SK-N-SH (cell line): ENCODE results near the gene TCEA3. TPM values are rescaled to one million over a fixed set of nuclear protein-coding genes. Genes with fewer than 3 reads are reported as not detected.
A peak's percentile ranks its signal among the peaks of the same experiment; 100 is the strongest.

Source experiments
- CHD2 ChIP-seq: fragments of 150-350 bp; IDR thresholded peaks from 2 replicates; pipeline ENCODE4 v1.6.1; 2018; ENCODE audit warnings: low read length; ENCODE audit not compliant: partially characterized antibody
- CTCF ChIP-seq: fragments of 200-600 bp; sonication (generic); IDR thresholded peaks from 2 replicates; pipeline ENCODE4 v1.6.1; 2017; ENCODE audit warnings: antibody characterized with exemption, mild to moderate bottlenecking, moderate library complexity
- ELF1 ChIP-seq: IDR thresholded peaks from 2 replicates; pipeline ENCODE4 v1.4.0; 2012
- EP300 ChIP-seq, 2 experiments: IDR thresholded peaks; 2 replicates each; pipeline versions ENCODE4 v1.4.0 to v1.6.1; 2012; ENCODE audit warnings: borderline replicate concordance in 1 of 2, low read depth in 1 of 2, low read length in 1 of 2
- EZH2phosphoT487 ChIP-seq: fragments of 200-600 bp; sonication (generic); IDR thresholded peaks from 2 replicates; pipeline ENCODE4 v1.6.1; 2017; ENCODE audit warnings: low read depth, mixed run types, mild to moderate bottlenecking, antibody characterized with exemption, moderate library complexity, borderline replicate concordance
- FOSL2 ChIP-seq: IDR thresholded peaks from 2 replicates; pipeline ENCODE4 v1.4.0; 2012; ENCODE audit warnings: low read depth, mild to moderate bottlenecking, moderate library complexity, borderline replicate concordance
- FOXJ3 ChIP-seq: sonication (generic); formaldehyde crosslinking; IDR thresholded peaks from 2 replicates; pipeline ENCODE4 v1.5.1; 2020; ENCODE audit warnings: mild to moderate bottlenecking, missing genetic modification reagents
- FOXM1 ChIP-seq: IDR thresholded peaks from 2 replicates; pipeline ENCODE4 v1.4.0; 2012; ENCODE audit warnings: low read depth, mild to moderate bottlenecking
- GABPA ChIP-seq: IDR thresholded peaks from 2 replicates; pipeline ENCODE4 v1.4.0; 2012; ENCODE audit warnings: low read depth, mild to moderate bottlenecking
- NRF1 ChIP-seq: IDR thresholded peaks from 2 replicates; pipeline ENCODE4 v1.6.1; 2012; ENCODE audit warnings: low read depth, mild to moderate bottlenecking, low read length
- POLR2AphosphoS5 ChIP-seq: IDR thresholded peaks from 2 replicates; pipeline ENCODE4 v1.6.1; 2012; ENCODE audit warnings: low read depth, low read length
- RAD21 ChIP-seq: IDR thresholded peaks from 2 replicates; pipeline ENCODE4 v1.6.1; 2012; ENCODE audit warnings: mild to moderate bottlenecking, low read length
- RCOR1 ChIP-seq: fragments of 150-350 bp; IDR thresholded peaks from 2 replicates; pipeline ENCODE4 v1.6.1; 2017; ENCODE audit warnings: antibody characterized with exemption, low read length
- SIN3A ChIP-seq: IDR thresholded peaks from 2 replicates; pipeline ENCODE4 v1.6.1; 2012; ENCODE audit warnings: low read depth, mild to moderate bottlenecking, low read length, moderate library complexity, borderline replicate concordance
- SMC3 ChIP-seq: IDR thresholded peaks from 2 replicates; pipeline ENCODE4 v1.6.1; 2012; ENCODE audit warnings: low read depth, low read length, improper control_type of control experiment
- TCF12 ChIP-seq: IDR thresholded peaks from 2 replicates; pipeline ENCODE4 v1.4.0; 2012
- USF2 ChIP-seq: fragments of 150-350 bp; IDR thresholded peaks from 2 replicates; pipeline ENCODE4 v1.6.1; 2017; ENCODE audit warnings: antibody characterized with exemption, low read length, low read depth, borderline replicate concordance
- YY1 ChIP-seq: IDR thresholded peaks from 2 replicates; pipeline ENCODE4 v1.4.0; 2012; ENCODE audit warnings: low read depth, mild to moderate bottlenecking
- polyA plus RNA-seq, 3 experiments: library from polyadenylated mRNA; depleted of rRNA; stranded (reverse); fragments of >200 nt; gene quantifications; 2 replicates each; pipeline ENCODE4 v1.2.3, GENCODE V29; 2012
- TF ChIP-seq, protein P1 (sequence below): fragments of 150-350 bp; IDR thresholded peaks from 2 replicates; pipeline ENCODE4 v1.6.1; 2016; ENCODE audit warnings: mild to moderate bottlenecking, low read depth, low read length
- TF ChIP-seq, protein P2 (sequence below): IDR thresholded peaks from 2 replicates; pipeline ENCODE4 v1.4.0; 2012; ENCODE audit warnings: low read depth, borderline replicate concordance
- TF ChIP-seq, protein P3 (sequence below): IDR thresholded peaks from 2 replicates; pipeline ENCODE4 v1.4.0; 2012; ENCODE audit warnings: low read depth, borderline replicate concordance

TCEA3 gene
- polyA plus RNA-seq, 1 of the 3 experiments (the other 2 are of a cell fraction): 1.1 TPM

- TF ChIP-seq, protein P1, sequence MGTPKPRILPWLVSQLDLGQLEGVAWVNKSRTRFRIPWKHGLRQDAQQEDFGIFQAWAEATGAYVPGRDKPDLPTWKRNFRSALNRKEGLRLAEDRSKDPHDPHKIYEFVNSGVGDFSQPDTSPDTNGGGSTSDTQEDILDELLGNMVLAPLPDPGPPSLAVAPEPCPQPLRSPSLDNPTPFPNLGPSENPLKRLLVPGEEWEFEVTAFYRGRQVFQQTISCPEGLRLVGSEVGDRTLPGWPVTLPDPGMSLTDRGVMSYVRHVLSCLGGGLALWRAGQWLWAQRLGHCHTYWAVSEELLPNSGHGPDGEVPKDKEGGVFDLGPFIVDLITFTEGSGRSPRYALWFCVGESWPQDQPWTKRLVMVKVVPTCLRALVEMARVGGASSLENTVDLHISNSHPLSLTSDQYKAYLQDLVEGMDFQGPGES: no peak
- TF ChIP-seq CHD2 (peak; percentile 70), FOXJ3 (0 out of 2 replicates have a peak, but pooled peaks have one; percentile 59), POLR2AphosphoS5 (peak; percentile 53; the same call in 1 of the 2 replicates), YY1 (no peak; the same call in 1 of the 2 replicates), SMC3 (peak; percentile 92), FOSL2 (peak; percentile 61; the same call in 1 of the 2 replicates), EZH2phosphoT487 (no peak), TCF12 (peak; percentile 84), ELF1 (no peak), EP300 (IDR thresholded peaks at IDR 0.05; ENCODE audit: borderline replicate concordance in 1 of 2, low read depth in 1 of 2, low read length in 1 of 2) (peak; percentile 58 to 63; a peak in 2 of 4 replicates), GABPA (peak; percentile 73), CTCF (peak; percentile 97), RCOR1 (no peak; the same call in 1 of the 2 replicates), NRF1 (no peak), FOXM1 (no peak), USF2 (no peak), SIN3A (peak; percentile 83; the same call in 1 of the 2 replicates), RAD21 (peak; percentile 94)
- TF ChIP-seq, protein P2, sequence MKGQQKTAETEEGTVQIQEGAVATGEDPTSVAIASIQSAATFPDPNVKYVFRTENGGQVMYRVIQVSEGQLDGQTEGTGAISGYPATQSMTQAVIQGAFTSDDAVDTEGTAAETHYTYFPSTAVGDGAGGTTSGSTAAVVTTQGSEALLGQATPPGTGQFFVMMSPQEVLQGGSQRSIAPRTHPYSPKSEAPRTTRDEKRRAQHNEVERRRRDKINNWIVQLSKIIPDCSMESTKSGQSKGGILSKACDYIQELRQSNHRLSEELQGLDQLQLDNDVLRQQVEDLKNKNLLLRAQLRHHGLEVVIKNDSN: no peak
- TF ChIP-seq, protein P3, sequence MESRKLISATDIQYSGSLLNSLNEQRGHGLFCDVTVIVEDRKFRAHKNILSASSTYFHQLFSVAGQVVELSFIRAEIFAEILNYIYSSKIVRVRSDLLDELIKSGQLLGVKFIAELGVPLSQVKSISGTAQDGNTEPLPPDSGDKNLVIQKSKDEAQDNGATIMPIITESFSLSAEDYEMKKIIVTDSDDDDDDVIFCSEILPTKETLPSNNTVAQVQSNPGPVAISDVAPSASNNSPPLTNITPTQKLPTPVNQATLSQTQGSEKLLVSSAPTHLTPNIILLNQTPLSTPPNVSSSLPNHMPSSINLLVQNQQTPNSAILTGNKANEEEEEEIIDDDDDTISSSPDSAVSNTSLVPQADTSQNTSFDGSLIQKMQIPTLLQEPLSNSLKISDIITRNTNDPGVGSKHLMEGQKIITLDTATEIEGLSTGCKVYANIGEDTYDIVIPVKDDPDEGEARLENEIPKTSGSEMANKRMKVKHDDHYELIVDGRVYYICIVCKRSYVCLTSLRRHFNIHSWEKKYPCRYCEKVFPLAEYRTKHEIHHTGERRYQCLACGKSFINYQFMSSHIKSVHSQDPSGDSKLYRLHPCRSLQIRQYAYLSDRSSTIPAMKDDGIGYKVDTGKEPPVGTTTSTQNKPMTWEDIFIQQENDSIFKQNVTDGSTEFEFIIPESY: peak; percentile 54; the same call in 1 of the 2 replicates
Observed at GRCh38 chr1:23403735-23404486, 20.6 kb downstream of the TCEA3 start (continued).
